MCF 10A (cell line): ENCODE data around the gene AGBL4. TPM values are rescaled to one million over a fixed set of nuclear protein-coding genes. Genes with fewer than 3 reads are reported as not detected.

Experiments
- BruUV-seq: library from RNA; stranded (reverse); fragments of 400-500 nt; replicated peaks from 2 replicates; lab custom pipeline; 2021; lab: Mats Ljungman, UMichigan
- CTCF ChIA-PET: fragments of 300-600 bp; sonication (Branson Sonifier 250); formaldehyde crosslinking; extraction: SDS; loops from one replicate; lab custom pipeline; 2021; ENCODE audit warnings: antibody characterized with exemption, inconsistent platforms; lab: Yijun Ruan, JAX
- POLR2A ChIA-PET: fragments of 300-600, 350-650 bp; sonication (Branson Sonifier 250); formaldehyde crosslinking; extraction: SDS; loops from one replicate; lab custom pipeline; 2020; ENCODE audit warnings: antibody characterized with exemption, inconsistent platforms; lab: Yijun Ruan, JAX
- DNase-seq: peaks from one replicate; pipeline ENCODE4 v3.0.0-alpha.2; 2018; ENCODE audit not compliant: unreplicated experiment
- H3K27ac Mint-ChIP-seq: one replicate; pipeline ENCODE4 v1.8.0; 2022; ENCODE audit warnings: mild to moderate bottlenecking, low read depth, mixed read lengths; ENCODE audit not compliant: unreplicated experiment
- H3K27me3 Mint-ChIP-seq: one replicate; pipeline ENCODE4 v1.8.0; 2022; ENCODE audit warnings: mixed read lengths; ENCODE audit not compliant: insufficient read depth, unreplicated experiment
- H3K36me3 Mint-ChIP-seq: one replicate; pipeline ENCODE4 v1.8.0; 2022; ENCODE audit warnings: mild to moderate bottlenecking, moderate library complexity, mixed read lengths; ENCODE audit not compliant: insufficient read depth, unreplicated experiment
- H3K4me1 Mint-ChIP-seq: one replicate; pipeline ENCODE4 v1.8.0; 2022; ENCODE audit warnings: mixed read lengths; ENCODE audit not compliant: insufficient read depth, unreplicated experiment
- H3K4me3 Mint-ChIP-seq: one replicate; pipeline ENCODE4 v1.8.0; 2022; ENCODE audit warnings: mild to moderate bottlenecking, moderate library complexity, mixed read lengths; ENCODE audit not compliant: unreplicated experiment
- H3K9me3 Mint-ChIP-seq: one replicate; pipeline ENCODE4 v1.8.0; 2022; ENCODE audit warnings: mixed read lengths; ENCODE audit not compliant: unreplicated experiment
- intact Hi-C: fragments of 100-400 bp; cut with micrococcal nuclease; formaldehyde crosslinking; loops from 2 replicates; pipeline ENCODE4 v1.14.1; 2022
- total RNA-seq: library from RNA; stranded (reverse); gene quantifications from 2 replicates; pipeline ENCODE4 v1.2.3, GENCODE V29; 2022
- TF ChIP-seq, protein P1 (sequence below): fragments of 200-600 bp; IDR thresholded peaks from one replicate; pipeline ENCODE4 v1.8.0; 2022; ENCODE audit warnings: antibody characterized with exemption, mild to moderate bottlenecking; ENCODE audit not compliant: unreplicated experiment

Gene AGBL4
- total RNA-seq, 1 experiment from 2014 or later = not detected

DNA sequence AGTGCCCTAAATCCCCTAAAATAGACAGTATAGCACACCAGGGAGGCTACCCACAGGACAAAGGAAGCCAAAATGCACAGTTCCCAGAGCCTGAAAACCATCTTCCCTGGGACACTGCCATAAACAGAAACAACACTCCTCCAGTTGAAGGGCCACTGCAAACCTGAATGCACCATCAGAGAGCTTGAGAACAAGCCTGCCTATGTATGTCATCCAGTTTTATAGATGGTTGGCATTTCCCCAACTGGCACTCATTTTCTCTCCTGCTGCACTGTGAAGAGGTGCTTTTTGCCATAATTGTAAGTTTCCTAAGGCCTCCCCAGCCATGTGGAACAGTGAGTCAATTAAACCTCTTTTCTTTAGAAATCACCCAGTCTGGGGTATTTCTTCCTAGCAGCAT, 169.0 kb downstream of the AGBL4 start:
- Mint-ChIP-seq H3K27me3 (no peaks in the 10 kb centered on the region), H3K36me3 (no peaks in the 10 kb centered on the region), H3K4me1 (no peaks in the 10 kb centered on the region), H3K9me3 (peaks cover 6% of the 10 kb centered on the region), H3K4me3 (no peak overlapping the region), H3K27ac (no peak overlapping the region)
- TF ChIP-seq, protein P1, sequence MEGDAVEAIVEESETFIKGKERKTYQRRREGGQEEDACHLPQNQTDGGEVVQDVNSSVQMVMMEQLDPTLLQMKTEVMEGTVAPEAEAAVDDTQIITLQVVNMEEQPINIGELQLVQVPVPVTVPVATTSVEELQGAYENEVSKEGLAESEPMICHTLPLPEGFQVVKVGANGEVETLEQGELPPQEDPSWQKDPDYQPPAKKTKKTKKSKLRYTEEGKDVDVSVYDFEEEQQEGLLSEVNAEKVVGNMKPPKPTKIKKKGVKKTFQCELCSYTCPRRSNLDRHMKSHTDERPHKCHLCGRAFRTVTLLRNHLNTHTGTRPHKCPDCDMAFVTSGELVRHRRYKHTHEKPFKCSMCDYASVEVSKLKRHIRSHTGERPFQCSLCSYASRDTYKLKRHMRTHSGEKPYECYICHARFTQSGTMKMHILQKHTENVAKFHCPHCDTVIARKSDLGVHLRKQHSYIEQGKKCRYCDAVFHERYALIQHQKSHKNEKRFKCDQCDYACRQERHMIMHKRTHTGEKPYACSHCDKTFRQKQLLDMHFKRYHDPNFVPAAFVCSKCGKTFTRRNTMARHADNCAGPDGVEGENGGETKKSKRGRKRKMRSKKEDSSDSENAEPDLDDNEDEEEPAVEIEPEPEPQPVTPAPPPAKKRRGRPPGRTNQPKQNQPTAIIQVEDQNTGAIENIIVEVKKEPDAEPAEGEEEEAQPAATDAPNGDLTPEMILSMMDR = no peak
- CTCF ChIA-PET = no interaction called here
- intact Hi-C loops = no loop called here
- BruUV-seq = no TSS peak
- POLR2A ChIA-PET = no interaction called here
- no peak for DNase-seq

DNA sequence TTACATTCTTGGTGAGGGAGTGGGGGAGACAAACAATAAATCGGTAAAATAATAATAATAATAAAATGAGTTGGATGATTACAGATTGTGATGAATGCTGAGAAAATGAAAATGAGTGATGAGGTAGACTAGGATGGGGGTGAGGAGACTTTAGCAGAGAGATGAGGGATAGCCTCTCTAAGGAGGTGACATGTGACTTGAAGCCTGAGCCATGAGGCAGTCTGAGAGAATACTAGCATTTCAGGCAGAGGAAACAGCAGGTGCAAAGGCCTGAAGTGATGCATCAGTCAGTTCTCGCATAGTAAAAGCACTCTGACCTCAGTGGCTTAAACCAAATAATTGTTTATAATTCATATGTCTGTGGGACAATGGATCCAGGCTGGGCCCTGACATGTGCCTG, 181.2 kb downstream of the AGBL4 start:
- no peak for DNase-seq
- Mint-ChIP-seq H3K27ac (no peak overlapping the region), H3K36me3 (no peaks in the 10 kb centered on the region), H3K27me3 (no peaks in the 10 kb centered on the region), H3K4me1 (no peaks in the 10 kb centered on the region), H3K9me3 (peaks cover 37% of the 10 kb centered on the region), H3K4me3 (no peak overlapping the region)
- POLR2A ChIA-PET = no interaction called here
- TF ChIP-seq, protein P1 = no peak
- intact Hi-C loops = no loop called here
- no TSS peak for BruUV-seq
- CTCF ChIA-PET = interaction anchor here (0.6 kb wide), 1 partner anchor 481 kb away, joined by 3 read pairs; no protein-coding TSS in a partner anchor

DNA sequence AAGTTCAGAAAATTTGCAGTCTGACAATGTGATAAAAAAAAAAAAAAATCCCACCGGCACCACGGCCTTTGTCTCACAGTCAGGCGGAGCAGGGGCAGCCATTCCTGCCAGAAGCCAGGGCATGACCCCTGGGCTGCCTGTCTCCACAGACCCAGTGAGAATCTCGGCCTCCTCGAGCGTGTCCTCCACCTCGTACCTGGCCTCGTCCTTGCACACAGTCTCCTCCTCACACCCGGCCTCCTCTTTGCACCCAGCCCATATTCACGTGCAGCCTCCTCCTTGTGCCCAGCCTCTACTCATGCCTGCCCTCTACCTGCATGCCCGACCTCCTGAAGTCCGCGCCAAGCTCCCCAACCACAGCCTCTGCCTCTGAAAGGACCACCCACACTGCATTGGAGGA, 182.0 kb downstream of the AGBL4 start:
- H3K27me3 Mint-ChIP-seq = no peaks in the 10 kb centered on the region

DNA sequence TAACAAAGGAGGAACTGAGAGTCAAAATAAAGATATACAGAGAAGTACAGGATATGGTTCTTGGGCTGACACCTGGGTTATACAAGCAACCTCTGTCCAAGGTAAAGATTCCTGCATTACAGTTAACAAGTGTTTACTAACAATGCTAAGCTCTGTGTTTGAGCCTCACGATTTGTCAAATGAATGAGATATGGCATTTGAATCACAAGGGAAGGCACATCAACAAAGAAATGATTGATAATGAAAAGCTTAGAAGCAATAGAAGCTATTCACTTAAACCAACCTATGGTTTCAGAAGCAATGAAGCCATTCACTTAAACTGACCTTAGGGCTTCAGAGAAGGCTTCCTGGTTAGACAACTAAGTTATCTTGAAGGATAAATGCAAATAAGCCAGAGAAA, 199.5 kb downstream of the AGBL4 start:
- no TSS peak for BruUV-seq
- no peak overlapping the region for H3K4me3 Mint-ChIP-seq

More for the DNA sequence above, 182.0 kb downstream of the AGBL4 start:
- Mint-ChIP-seq H3K9me3 (peaks cover 37% of the 10 kb centered on the region), H3K4me3 (no peak overlapping the region), H3K36me3 (no peaks in the 10 kb centered on the region), H3K4me1 (no peaks in the 10 kb centered on the region), H3K27ac (no peak overlapping the region)
- TF ChIP-seq, protein P1 = no peak
- CTCF ChIA-PET = no interaction called here
- no peak for DNase-seq
- POLR2A ChIA-PET = no interaction called here
- intact Hi-C loops = no loop called here
- no TSS peak for BruUV-seq

More for the DNA sequence above, 199.5 kb downstream of the AGBL4 start:
- Mint-ChIP-seq H3K4me1 (no peaks in the 10 kb centered on the region), H3K27me3 (no peaks in the 10 kb centered on the region), H3K27ac (no peak overlapping the region), H3K9me3 (peaks cover 27% of the 10 kb centered on the region), H3K36me3 (no peaks in the 10 kb centered on the region)
- TF ChIP-seq, protein P1 = no peak
- no peak for DNase-seq
- CTCF ChIA-PET = no interaction called here
- POLR2A ChIA-PET = no interaction called here
- intact Hi-C loops = no loop called here
